K562 treated with DMSO at 1 percent for 24 hours (cell line): ENCODE results near the gene IFI6. TPM values are rescaled to one million over a fixed set of nuclear protein-coding genes. Genes with fewer than 3 reads are reported as not detected.

Experiments used
- total RNA-seq: library from RNA; unstranded; fragments of 300-600 nt; gene quantifications from 2 replicates; pipeline ENCODE4 v1.2.3, GENCODE V29; 2022; ENCODE audit warnings: low read depth; ENCODE audit not compliant: insufficient read depth

Gene IFI6
- 70.6 and 84.1 TPM in 2 replicates for total RNA-seq

DNA sequence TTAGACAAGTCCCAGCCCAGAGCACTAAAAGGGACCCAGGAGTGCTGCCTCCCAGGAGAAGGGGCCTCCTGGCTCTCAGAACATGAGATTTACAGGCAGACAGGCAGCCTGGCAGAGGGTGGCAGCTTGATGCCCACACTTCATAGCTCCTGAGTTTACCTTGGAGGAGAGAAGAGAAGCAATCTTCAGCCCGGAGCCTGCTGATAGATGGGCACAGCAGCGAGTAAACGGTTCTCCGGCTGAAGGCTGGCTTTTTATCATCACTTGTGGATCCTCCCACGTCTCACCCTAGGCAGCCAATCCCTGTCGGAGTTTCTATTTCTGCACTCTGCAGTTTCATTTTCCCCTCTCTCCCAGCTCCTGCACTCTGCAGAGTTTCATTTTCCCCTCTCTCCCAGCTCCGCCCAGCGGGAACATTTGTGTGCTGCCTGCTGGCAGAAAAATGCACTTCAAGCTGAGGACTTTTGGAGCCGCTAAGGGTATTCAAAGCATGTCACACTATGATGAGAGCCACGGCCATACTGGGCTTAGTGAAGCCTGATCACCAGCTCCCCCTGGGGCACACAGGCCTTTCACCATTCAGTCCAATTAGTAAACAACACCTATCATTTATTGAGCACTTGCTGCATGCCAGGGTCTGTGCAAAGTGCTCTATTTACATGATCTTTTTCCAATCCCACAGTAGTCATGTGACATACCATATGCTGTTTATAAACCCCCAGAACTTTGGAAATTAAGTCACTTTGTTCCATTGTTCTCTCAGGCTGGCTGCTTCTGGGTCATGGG, at the start of gene IFI6:
Gene IFI6, minus strand, starts transcription at position 229 of the 786 bp plus-strand sequence. CDS start 2,878 bp downstream, outside the sequence.

DNA sequence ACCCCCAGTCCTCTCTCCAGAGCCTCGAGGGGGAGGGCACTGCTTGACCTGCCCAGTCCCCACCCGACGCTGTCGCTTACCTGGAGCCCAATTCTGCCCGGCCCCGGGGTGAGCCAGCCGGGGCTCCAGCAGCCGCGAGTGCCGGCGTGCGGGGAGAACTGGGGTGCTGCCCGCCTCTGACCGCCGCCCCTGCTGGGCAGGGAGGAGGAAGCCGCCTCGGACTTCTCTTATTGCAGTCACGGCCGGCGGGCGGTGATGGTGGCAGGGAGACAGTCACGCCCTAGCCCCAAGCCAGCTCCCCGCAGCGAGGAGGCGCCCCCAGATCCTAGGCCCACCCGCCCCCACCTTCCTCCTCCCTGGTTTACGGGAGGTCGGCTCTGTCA, 37.0 kb downstream of the IFI6 start, which contains the start of gene FGR:
Gene FGR, minus strand, starts transcription at position 201 of the 383 bp plus-strand sequence. CDS start 11,269 bp downstream, outside the sequence.

Other genes with a start within 250 kb of the IFI6 start
- gene WASF2, start 182.0 kb downstream of the IFI6 start, total RNA-seq = 79.7 and 83.0 TPM in 2 replicates
- 32.6 and 34.0 TPM in 2 replicates for gene AHDC1, start 68.0 kb downstream of the IFI6 start, total RNA-seq
- not detected in 2 replicates for gene FGR, start 37.0 kb downstream of the IFI6 start, total RNA-seq
- gene FAM76A, start 53.8 kb upstream of the IFI6 start, total RNA-seq = 8.0 and 9.1 TPM in 2 replicates
- gene STX12, start 101.0 kb upstream of the IFI6 start, total RNA-seq = 28.6 and 30.3 TPM in 2 replicates
- gene PPP1R8, start 158.6 kb upstream of the IFI6 start, total RNA-seq = 49.4 and 50.1 TPM in 2 replicates
- 17.5 and 21.4 TPM in 2 replicates for gene THEMIS2, start 200.4 kb upstream of the IFI6 start, total RNA-seq
- gene RPA2, start 242.4 kb upstream of the IFI6 start, total RNA-seq = 99.4 and 99.8 TPM in 2 replicates